Panc1 (cell line): Measurements from ENCODE around the gene RASGEF1B.

Experiments
- TF ChIP-seq, protein P1 (sequence below): fragments of 450-650 bp; IDR thresholded peaks from 2 replicates; pipeline ENCODE4 v1.5.1; 2017; ENCODE audit warnings: mild to moderate bottlenecking
- TF ChIP-seq, protein P2 (sequence below), 2 experiments: IDR thresholded peaks; 2 replicates each; pipeline ENCODE4 v1.6.1; 2011 to 2012; ENCODE audit warnings: low read depth in 2 of 2, control low read depth in 1 of 2, low read length in 1 of 2, mild to moderate bottlenecking in 1 of 2, moderate library complexity in 1 of 2; ENCODE audit not compliant: insufficient read depth in 1 of 2

DNA sequence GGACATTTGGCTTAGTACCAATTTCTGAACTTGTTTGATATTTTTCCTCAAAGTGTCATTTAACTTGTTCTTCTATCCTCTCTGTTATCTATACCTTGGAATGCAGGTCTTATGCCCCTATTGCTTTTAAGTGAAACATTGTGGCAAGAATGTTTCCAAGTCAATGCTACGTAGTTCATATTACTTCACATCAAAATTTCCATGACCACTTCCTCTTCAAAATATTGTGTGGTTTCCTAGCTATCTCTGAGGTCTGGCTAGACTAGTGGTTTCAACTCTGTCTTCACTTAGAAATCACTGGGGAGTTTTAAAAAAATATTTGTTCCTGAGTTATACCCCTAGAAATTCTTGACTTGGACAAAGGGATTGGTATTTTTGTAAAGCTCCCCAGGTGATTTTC is 20.2 kb upstream of the RASGEF1B start:
- TF ChIP-seq, protein P1, sequence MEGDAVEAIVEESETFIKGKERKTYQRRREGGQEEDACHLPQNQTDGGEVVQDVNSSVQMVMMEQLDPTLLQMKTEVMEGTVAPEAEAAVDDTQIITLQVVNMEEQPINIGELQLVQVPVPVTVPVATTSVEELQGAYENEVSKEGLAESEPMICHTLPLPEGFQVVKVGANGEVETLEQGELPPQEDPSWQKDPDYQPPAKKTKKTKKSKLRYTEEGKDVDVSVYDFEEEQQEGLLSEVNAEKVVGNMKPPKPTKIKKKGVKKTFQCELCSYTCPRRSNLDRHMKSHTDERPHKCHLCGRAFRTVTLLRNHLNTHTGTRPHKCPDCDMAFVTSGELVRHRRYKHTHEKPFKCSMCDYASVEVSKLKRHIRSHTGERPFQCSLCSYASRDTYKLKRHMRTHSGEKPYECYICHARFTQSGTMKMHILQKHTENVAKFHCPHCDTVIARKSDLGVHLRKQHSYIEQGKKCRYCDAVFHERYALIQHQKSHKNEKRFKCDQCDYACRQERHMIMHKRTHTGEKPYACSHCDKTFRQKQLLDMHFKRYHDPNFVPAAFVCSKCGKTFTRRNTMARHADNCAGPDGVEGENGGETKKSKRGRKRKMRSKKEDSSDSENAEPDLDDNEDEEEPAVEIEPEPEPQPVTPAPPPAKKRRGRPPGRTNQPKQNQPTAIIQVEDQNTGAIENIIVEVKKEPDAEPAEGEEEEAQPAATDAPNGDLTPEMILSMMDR, result no peak
- TF ChIP-seq, protein P2, sequence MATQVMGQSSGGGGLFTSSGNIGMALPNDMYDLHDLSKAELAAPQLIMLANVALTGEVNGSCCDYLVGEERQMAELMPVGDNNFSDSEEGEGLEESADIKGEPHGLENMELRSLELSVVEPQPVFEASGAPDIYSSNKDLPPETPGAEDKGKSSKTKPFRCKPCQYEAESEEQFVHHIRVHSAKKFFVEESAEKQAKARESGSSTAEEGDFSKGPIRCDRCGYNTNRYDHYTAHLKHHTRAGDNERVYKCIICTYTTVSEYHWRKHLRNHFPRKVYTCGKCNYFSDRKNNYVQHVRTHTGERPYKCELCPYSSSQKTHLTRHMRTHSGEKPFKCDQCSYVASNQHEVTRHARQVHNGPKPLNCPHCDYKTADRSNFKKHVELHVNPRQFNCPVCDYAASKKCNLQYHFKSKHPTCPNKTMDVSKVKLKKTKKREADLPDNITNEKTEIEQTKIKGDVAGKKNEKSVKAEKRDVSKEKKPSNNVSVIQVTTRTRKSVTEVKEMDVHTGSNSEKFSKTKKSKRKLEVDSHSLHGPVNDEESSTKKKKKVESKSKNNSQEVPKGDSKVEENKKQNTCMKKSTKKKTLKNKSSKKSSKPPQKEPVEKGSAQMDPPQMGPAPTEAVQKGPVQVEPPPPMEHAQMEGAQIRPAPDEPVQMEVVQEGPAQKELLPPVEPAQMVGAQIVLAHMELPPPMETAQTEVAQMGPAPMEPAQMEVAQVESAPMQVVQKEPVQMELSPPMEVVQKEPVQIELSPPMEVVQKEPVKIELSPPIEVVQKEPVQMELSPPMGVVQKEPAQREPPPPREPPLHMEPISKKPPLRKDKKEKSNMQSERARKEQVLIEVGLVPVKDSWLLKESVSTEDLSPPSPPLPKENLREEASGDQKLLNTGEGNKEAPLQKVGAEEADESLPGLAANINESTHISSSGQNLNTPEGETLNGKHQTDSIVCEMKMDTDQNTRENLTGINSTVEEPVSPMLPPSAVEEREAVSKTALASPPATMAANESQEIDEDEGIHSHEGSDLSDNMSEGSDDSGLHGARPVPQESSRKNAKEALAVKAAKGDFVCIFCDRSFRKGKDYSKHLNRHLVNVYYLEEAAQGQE (IDR thresholded peaks at IDR 0.05; ENCODE audit: insufficient read depth in 1 of 2, low read depth in 2 of 2, low read length in 1 of 2), result no peak
